Measurements from ENCODE around the gene RAD52. TPM values are rescaled to one million over a fixed set of nuclear protein-coding genes. Genes with fewer than 3 reads are reported as not detected.

RAD52 gene
- total RNA-seq, 1 experiment from 2014 or later, result 15.3 TPM

- peak overlapping the region in 1 of 3 experiments; percentile 17; a peak in 3 of 7 replicates for H3K27ac Mint-ChIP-seq
- no peak overlapping the region for H2BK15ac ChIP-seq (ENCODE audit: low read depth, low read length)
- no peaks in the 10 kb centered on the region for H3K9me3 Mint-ChIP-seq
- H4K8ac ChIP-seq (replicated peaks; ENCODE audit: insufficient read length, low read depth, low read length), result no peak overlapping the region
- no peak overlapping the region for H3K4me3 Mint-ChIP-seq
- no peaks in the 10 kb centered on the region for H4K20me1 ChIP-seq (ENCODE audit: control insufficient read depth, insufficient read depth, insufficient read length)
- no peak overlapping the region for H4K91ac ChIP-seq (ENCODE audit: insufficient read length, low read depth, low read length)
- H3K79me2 ChIP-seq (ENCODE audit: insufficient read depth, low read length), result no peaks in the 10 kb centered on the region
- no peak overlapping the region for H2AFZ ChIP-seq (ENCODE audit: low read length)
- H3T11ph ChIP-seq (ENCODE audit: low read length), result no peak overlapping the region
- no peak overlapping the region for H3K4ac ChIP-seq (ENCODE audit: low read depth, low read length)
- H2BK12ac ChIP-seq (ENCODE audit: insufficient read length, low read depth, low read length), result no peak overlapping the region
- no peak overlapping the region for H3K27ac ChIP-seq (ENCODE audit: insufficient read length, low read depth, low read length)
- no peak overlapping the region for H3K9ac ChIP-seq (ENCODE audit: extremely low read depth, insufficient read length, low read length)
- WGBS (ENCODE audit: extremely low coverage, insufficient read length, low lambda C conversion rate), result no CpG with 5 or more reads among the region's 16 CpGs
- H2AK5ac ChIP-seq (ENCODE audit: insufficient read length, low read length), result no peak overlapping the region
- H2BK120ac ChIP-seq (ENCODE audit: low read depth, low read length, poor library complexity, severe bottlenecking), result no peak overlapping the region
- no peaks in the 10 kb centered on the region for H3K79me1 ChIP-seq (ENCODE audit: insufficient read depth, low read depth, low read length, poor library complexity, severe bottlenecking)
- TF ChIP-seq CTCF (conservative IDR thresholded peaks at IDR 0.05), result no peak
- no peaks in the 10 kb centered on the region for H3K9me3 ChIP-seq (ENCODE audit: control insufficient read depth, low read depth, low read length)
- H2BK20ac ChIP-seq (ENCODE audit: low read depth, low read length, poor library complexity, severe bottlenecking), result no peak overlapping the region
- H3K4me1 ChIP-seq (ENCODE audit: insufficient read depth, low read length), result no peaks in the 10 kb centered on the region
- H3K23ac ChIP-seq (ENCODE audit: insufficient read length, low read depth, low read length), result no peak overlapping the region
- peaks cover 26 to 72% (median 48%) of the 10 kb centered on the region in 3 experiments; a peak in 6 of 7 replicates for H3K36me3 Mint-ChIP-seq (ENCODE audit: insufficient read depth in 1 of 3, low read depth in 3 of 3)
- H3K4me1 Mint-ChIP-seq, result peaks cover 0 to 10% of the 10 kb centered on the region in 2 experiments; a peak in 2 of 4 replicates
- no peak overlapping the region for H3K14ac ChIP-seq (ENCODE audit: insufficient read depth, low read length)
- no peaks in the 10 kb centered on the region for H3K27me3 Mint-ChIP-seq (ENCODE audit: low read depth)
- no peak overlapping the region for H3K18ac ChIP-seq (ENCODE audit: insufficient read length, low read depth, low read length)
- H3K27me3 ChIP-seq (ENCODE audit: insufficient read depth, low read length), result no peaks in the 10 kb centered on the region; the same call in 1 of the 2 replicates
- no peak overlapping the region for H2BK5ac ChIP-seq (ENCODE audit: insufficient read length, low read length)
- DNase-seq, result no peak
- no peak overlapping the region for H3K4me2 ChIP-seq (ENCODE audit: insufficient read depth, insufficient read length, low read length)
- H3K56ac ChIP-seq (ENCODE audit: insufficient read length, low read depth, low read length), result no peak overlapping the region
- no peak overlapping the region for H4K5ac ChIP-seq (ENCODE audit: insufficient read length, low read depth, low read length)
- H3K23me2 ChIP-seq (ENCODE audit: insufficient read length, low read depth, low read length, poor library complexity, severe bottlenecking), result no peaks in the 10 kb centered on the region
Observed at GRCh38 chr12:907413-908185, 41.9 kb downstream of the RAD52 start.
